T-helper 1 cell (primary cell): Measurements from ENCODE around the gene WBP2NL.

Experiments
- DNase-seq, 5 donors: peaks; one replicate each; pipeline ENCODE4 v3.0.0-alpha.2; 2012 to 2020

Gene WBP2NL

DNA sequence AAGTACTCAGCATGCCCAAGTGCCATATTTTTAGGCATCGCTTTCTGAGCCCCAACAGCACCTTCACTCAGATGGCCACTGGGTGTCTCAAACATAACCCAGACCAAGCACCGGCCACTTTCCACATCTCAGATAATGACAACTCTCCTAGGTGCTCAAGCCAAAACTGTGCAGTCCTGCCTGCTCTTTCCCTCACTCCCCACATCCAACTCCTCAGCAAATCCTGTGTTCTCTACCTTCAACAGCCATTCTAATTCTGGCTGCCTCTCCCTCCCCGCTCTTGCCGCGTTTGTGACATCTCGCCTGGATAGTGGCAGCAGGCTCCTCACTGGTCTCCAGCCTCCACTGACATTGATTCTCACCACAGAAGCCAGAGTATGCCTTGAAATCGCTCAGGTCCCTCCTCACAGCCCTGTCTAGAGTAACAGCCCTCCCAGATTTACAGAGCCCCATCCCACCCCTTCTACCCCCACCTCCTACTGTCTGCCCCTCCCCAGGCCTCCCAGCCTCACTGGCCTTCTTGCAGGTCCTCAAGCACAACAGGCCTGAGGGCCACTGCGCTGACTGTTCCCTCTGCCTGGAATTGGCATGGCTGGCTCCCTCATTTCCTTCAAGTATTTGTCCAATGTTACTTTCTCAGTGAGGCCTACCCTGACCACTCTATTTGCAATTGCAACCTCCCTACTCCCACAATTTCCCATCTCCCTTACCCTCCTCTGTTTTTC is 74.2 kb downstream of the WBP2NL start:
- no peak for DNase-seq

GRCh38 chr22:42073621-42074041 is 75.0 kb downstream of the WBP2NL start:
- no peak for DNase-seq

GRCh38 chr22:42074132-42074811 is 75.7 kb downstream of the WBP2NL start, which contains the start of gene PHETA2:
PHETA2 (plus strand) TSS chr22:42074248; CDS start chr22:42077294, 3,046 bp downstream.
- DNase-seq, result peak; percentile 27 to 67 (median 48)

- no peak for DNase-seq
These were observed 76.5 kb downstream of the WBP2NL start for GRCh38 chr22:42074846-42075676.

DNA sequence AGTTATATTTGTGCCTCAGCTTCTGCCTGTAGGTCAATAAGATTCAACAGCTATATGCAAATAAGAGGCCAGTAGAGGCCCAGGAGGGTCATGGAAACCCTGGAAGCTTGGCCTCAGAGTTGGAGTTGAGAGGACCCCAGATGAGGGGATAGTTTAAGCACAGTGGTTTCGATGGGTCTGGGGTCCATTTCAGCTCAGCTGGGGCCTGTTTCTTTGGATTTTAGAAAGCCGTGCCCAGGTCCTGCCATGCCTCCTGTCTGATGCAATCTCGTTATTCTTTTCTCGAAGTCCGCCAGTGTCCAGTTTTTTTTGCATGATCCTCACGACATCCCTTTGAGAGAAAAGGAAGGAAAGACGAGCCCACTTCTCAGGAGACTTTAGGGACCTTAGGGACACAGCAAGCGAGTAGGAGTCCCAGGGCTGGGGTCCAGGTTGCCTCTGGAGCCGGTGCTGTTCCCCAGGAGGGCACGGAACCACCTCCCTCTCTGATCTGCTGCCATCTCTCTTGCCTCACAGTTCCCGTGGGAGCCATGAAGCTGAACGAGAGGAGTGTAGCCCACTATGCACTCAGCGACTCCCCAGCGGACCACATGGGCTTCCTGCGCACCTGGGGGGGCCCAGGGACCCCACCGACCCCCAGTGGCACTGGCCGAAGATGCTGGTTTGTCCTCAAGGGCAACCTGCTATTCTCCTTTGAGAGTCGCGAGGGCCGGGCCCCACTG is 78.3 kb downstream of the WBP2NL start:
- no peak for DNase-seq

- DNase-seq, result no peak
These were observed 79.0 kb downstream of the WBP2NL start for GRCh38 chr22:42077486-42078125.
